ENCODE data around the gene CFAP54.

Gene CFAP54

DNA sequence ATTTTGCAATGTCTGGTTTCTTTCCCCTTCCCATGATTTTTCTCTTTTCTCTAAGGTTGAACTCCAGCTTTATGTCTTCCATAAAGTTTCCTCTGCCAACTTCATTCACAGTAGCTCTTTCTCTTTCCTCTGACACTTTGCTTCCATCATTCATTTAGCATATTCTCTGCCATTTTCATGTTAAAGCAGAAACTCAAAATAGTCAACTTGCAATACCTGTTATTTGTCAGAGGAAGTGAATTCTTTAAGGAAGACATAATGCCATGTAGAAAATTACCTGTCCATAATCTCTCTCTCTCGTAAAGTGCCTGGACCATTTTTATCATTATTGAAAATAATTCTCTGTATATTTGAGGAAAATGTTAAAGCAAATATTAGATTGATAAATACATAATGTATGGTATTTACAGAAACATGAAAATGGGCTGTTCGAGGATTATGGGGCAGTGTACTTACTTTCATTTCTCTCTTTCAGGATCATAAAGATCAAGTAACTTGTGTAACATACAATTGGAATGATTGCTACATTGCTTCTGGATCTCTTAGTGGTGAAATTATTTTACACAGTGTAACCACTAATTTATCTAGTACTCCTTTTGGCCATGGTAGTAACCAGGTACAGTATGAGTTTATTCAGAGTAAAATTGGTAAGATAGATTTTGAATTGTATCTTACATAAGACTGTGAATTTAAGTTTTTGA lies 430.3 kb downstream of the CFAP54 start:
- no peak for TF ChIP-seq ZNF8 (CRISPR knock-in tag; IDR thresholded peaks at IDR 0.05)
- TF ChIP-seq TOX (CRISPR knock-in tag; IDR thresholded peaks at IDR 0.05; ENCODE audit: borderline replicate concordance): no peak
- no peak for TF ChIP-seq TCF4 (CRISPR knock-in tag; IDR thresholded peaks at IDR 0.05; ENCODE audit: borderline replicate concordance)
- TF ChIP-seq, protein P1, sequence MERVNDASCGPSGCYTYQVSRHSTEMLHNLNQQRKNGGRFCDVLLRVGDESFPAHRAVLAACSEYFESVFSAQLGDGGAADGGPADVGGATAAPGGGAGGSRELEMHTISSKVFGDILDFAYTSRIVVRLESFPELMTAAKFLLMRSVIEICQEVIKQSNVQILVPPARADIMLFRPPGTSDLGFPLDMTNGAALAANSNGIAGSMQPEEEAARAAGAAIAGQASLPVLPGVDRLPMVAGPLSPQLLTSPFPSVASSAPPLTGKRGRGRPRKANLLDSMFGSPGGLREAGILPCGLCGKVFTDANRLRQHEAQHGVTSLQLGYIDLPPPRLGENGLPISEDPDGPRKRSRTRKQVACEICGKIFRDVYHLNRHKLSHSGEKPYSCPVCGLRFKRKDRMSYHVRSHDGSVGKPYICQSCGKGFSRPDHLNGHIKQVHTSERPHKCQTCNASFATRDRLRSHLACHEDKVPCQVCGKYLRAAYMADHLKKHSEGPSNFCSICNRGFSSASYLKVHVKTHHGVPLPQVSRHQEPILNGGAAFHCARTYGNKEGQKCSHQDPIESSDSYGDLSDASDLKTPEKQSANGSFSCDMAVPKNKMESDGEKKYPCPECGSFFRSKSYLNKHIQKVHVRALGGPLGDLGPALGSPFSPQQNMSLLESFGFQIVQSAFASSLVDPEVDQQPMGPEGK (CRISPR knock-in tag; IDR thresholded peaks at IDR 0.05; ENCODE audit: borderline replicate concordance): no peak
- no peak for TF ChIP-seq ZC3H10 (CRISPR knock-in tag; IDR thresholded peaks at IDR 0.05)
- no peak for TF ChIP-seq SNAI2 (CRISPR knock-in tag; IDR thresholded peaks at IDR 0.05)
- TF ChIP-seq ZNF70 (CRISPR knock-in tag; IDR thresholded peaks at IDR 0.05): no peak
- TF ChIP-seq BACH2 (CRISPR knock-in tag; IDR thresholded peaks at IDR 0.05; ENCODE audit: borderline replicate concordance): no peak
- no peak for TF ChIP-seq ESRRG (CRISPR knock-in tag; IDR thresholded peaks at IDR 0.05)
- no peak for TF ChIP-seq ZFP30 (CRISPR knock-in tag; IDR thresholded peaks at IDR 0.05)
- no peak for TF ChIP-seq CSDC2 (CRISPR knock-in tag; IDR thresholded peaks at IDR 0.05)
- TF ChIP-seq ISL1 (CRISPR knock-in tag; IDR thresholded peaks at IDR 0.05): no peak
- TF ChIP-seq, protein P2, sequence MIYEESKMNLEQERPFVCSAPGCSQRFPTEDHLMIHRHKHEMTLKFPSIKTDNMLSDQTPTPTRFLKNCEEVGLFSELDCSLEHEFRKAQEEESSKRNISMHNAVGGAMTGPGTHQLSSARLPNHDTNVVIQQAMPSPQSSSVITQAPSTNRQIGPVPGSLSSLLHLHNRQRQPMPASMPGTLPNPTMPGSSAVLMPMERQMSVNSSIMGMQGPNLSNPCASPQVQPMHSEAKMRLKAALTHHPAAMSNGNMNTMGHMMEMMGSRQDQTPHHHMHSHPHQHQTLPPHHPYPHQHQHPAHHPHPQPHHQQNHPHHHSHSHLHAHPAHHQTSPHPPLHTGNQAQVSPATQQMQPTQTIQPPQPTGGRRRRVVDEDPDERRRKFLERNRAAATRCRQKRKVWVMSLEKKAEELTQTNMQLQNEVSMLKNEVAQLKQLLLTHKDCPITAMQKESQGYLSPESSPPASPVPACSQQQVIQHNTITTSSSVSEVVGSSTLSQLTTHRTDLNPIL (CRISPR knock-in tag; IDR thresholded peaks at IDR 0.05; ENCODE audit: low read depth): no peak
- no peak for TF ChIP-seq GLIS3 (CRISPR knock-in tag; IDR thresholded peaks at IDR 0.05)
- ATAC-seq: no peak

Data from SK-N-SH treated with all-trans-retinoic acid at 6 μM for 48 hours (cell line).